Gastroesophageal sphincter (tissue), 3 donors: Measurements from ENCODE around the gene BCAS3.

Experiments used
- CTCF ChIP-seq, 4 experiments: fragments of 200-600 bp in 2 of 4; fragments of 450-650 bp in 2 of 4; sonication (generic) in 1 of 4; IDR thresholded peaks; one replicate each; pipeline ENCODE4 v1.5.1; 2017 to 2019; ENCODE audit warnings: antibody characterized with exemption in 4 of 4, mild to moderate bottlenecking in 2 of 4, moderate library complexity in 2 of 4
- POLR2A ChIP-seq, 2 donors: fragments of 450-650 bp; IDR thresholded peaks; one replicate each; pipeline ENCODE4 v1.6.1; 2017; ENCODE audit warnings: antibody characterized with exemption in 2 of 2, mild to moderate bottlenecking in 2 of 2, moderate library complexity in 1 of 2

GRCh38 chr17:61328351-61328750 is 650.7 kb downstream of the BCAS3 start:
- TF ChIP-seq CTCF (IDR thresholded peaks at IDR 0.05) (no peak), POLR2A (IDR thresholded peaks at IDR 0.05) (no peak)
